HG02973 (cell line): Measurements from ENCODE around the gene PRR16.

Experiments
- ATAC-seq: cut with Tn5 transposase; IDR thresholded peaks from one replicate; pipeline ENCODE4 v1.9.1; 2021; ENCODE audit warnings: moderate library complexity; ENCODE audit not compliant: unreplicated experiment

The PRR16 gene

DNA sequence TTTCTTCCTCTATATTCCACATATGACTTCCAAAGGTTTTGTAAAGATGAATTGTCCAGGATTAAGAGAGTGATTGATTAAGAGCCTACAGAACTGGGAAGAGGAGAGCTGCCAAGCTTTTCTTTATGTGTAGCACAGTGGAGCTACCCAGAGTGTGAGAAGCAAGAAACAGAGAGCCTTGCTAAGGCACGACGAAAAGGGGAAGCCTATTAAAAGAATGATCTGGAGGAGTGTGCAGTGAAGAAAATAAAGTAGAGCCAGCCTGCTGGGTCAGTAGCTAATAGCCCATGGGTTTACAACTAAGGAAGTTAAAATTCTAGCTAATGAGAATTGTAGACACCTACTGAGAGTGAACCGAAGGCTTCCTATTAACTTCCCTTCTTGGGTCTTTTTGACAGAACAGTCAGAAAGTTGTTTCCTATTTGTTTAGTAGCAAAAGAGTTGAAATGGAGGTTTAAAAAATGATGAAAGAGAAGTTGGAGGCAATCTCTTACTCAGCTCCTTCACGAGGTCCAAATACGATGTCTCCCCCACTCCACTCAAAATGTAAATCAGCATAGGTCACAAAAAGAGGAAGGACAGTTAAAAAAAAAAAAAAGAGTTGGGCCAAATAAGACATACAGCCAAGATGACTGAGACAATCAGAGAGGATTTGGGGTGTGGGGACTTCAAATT lies 957 bp upstream of the PRR16 start:
- ATAC-seq: no peak

DNA sequence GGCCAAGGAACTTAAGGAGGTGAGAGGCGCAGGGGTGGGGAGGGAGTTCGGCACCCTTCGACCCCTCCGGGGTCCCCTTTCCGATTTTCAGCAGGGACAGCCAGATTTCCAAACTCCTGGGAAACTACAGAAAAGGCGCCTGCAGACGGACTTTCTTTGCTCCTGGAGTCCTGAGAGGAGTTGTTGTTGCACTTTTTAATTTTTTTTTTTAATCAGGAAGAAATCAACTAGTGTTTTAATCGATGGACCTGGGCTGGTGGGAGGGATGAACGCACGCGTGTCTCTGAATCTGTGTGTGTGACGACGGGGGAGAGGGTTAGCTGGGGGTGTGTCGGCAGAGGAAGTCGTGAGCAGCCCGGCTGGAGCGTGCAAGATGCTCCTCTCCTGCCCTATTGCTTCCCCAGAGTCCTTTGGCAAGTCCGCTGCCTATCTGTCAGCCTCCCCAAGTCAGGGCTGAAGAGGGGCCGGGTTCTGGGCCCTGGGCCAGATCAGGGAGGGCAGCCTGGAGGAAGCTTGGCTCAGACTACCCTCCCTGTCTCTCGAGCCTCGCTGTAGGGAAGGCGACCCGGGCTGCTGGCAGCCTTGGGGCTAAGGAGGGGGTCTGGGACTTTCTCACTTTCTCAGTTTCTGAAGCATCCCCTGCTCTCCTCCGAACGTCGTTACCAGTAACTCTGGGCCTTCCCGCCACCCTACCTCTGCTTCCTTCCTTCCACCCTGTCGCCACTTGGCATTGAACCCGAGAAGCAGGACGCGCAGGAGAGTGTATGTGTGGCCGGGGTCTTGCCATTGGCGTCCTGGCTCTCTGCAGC lies 731 bp downstream of the PRR16 start:
- no peak for ATAC-seq

DNA sequence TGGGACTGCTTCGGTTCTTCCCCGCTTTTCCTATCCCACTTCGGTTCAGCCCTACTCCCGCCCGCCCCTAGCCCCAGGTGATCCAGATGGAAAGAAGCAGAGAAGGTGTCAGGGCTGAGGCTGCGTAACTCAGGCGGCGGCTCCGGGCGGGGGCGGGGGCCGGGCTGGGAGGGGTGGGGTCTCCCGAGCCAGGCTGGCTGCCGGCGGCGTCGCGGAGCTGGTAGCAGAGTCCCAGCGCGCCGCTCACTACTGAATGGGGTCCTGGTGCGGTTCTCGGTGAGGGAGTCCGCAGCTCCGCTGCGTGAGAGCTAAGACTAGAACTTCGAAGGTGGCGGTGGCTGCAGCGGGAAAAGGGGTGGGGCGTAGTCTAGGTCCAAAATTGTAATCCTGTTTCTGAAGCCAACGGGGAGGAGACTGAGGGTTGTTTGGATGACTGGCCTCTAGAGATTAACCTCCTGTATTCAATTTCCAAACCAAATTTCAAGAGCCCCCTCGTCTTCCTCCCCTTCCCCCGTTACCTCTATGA lies 1.4 kb downstream of the PRR16 start:
- no peak for ATAC-seq

DNA sequence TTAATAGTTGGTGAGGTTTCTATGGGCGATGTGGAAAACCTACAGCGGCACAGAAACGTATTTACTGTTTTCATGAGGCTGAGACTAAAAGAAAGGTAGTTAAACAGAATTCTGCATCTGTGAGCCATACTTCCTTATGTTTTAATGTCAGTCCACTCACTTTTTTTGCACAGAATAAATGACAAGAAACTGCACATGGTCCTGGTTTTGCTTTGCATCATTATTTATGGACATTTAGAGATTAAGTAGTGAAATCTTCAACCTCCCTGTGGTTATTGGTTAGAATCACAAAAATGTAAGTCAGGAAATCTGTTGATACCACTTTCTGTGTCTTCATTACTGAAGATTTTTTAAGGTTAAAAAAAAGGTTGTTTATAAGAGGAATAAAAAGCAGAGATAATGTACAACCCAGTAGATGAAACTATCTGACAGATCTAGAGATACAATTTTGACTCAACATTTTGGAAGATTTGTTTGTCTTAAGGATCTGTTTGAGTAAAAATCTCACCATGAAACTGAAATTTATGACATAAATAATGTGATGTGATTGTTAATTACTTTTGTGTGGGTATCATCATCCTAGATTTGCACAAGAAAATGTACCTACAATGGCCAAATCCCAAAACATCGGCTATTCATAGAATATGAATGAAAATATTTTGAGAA lies 2.4 kb downstream of the PRR16 start:
- ATAC-seq: no peak

DNA sequence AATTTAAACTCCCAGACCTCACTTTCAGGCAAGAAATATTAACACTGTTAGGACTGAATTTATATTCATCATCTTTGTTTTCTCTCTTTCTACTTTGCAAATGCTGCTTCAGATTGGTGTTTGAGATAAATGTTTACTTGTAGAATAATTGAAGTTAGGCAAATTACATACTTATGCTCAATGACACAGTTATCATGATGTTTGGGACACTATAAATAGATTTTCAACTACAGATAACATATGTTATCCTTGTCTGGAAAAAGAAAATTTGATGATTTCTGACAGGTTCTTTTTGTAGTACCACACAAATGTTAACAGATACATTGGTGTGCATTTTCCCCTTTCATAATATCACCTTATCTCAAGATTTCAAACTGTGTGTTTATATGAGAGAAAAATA lies 7.9 kb downstream of the PRR16 start:
- ATAC-seq: no peak

DNA sequence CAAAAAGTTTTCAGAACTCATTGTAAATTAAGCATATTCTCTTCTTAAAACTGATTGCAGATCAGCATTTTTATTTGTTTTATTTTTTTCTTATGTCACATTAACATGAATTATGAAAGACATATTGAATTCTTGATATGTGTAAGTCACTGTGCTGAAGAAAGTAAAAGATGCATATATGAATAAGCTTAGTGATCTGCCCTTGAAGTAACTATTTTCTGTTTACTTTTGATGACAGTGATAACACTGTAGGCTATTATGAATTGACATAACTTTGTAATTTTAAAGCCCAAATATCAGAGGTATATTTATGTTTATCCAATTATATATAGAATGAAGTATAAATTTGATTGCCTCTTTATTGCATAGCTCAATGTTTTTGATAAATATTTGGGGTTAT lies 8.8 kb downstream of the PRR16 start:
- ATAC-seq: no peak

DNA sequence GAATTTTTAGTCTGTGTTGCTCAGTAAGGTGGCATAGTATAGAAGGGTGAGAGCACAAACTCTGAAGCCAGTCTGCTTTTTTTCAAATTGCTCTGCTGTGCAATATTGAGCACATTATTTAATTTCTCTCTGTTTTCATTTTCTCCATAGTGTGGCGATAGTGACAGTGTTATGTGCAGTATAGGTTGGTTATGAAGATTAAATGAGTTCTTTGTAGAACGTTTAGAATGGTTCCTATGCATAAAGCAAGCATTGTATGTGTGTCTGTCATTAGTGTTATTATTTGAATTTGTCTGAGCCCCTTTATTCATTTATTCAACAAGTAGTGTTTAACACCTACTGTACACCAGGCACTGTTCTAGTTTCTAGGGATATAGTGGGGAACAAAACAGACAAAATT lies 9.2 kb downstream of the PRR16 start:
- ATAC-seq: no peak

DNA sequence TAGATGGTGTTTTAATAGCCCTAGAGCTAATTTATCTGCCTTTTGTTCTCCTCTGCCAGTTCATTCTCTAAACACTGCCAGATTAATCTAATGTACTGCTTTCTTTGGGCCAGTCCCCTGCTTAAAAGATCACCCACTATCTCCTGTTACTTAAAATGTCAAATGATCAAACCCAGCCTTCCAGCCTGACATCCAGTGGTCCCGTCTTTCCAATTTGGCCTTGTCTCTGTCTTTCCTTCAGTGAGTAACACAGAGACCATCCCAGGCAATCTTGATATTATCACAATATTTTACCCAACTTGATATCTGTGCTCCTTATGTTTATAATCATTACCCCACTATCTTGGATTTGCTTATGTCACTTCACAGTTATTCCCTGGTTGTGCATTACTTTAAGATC lies 12.0 kb downstream of the PRR16 start:
- ATAC-seq: no peak

DNA sequence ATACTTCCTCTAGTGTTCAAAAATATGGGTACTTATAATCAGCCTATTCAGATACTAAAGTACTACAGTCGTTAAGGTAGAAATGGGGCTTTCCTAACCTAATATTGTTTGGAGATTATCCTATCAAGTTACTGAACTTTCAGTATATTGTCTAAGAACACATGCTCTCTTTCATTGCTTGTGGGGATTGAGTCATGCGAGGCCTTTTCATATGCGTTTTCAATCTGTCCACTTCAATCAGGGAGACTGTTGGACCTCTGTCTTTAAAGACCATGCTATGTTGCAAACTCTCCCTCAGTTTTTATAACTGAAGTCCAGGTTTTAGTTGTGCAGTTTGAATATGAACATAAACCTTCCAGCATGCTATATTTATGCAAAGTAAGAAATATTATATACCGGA lies 15.0 kb downstream of the PRR16 start:
- ATAC-seq: no peak

DNA sequence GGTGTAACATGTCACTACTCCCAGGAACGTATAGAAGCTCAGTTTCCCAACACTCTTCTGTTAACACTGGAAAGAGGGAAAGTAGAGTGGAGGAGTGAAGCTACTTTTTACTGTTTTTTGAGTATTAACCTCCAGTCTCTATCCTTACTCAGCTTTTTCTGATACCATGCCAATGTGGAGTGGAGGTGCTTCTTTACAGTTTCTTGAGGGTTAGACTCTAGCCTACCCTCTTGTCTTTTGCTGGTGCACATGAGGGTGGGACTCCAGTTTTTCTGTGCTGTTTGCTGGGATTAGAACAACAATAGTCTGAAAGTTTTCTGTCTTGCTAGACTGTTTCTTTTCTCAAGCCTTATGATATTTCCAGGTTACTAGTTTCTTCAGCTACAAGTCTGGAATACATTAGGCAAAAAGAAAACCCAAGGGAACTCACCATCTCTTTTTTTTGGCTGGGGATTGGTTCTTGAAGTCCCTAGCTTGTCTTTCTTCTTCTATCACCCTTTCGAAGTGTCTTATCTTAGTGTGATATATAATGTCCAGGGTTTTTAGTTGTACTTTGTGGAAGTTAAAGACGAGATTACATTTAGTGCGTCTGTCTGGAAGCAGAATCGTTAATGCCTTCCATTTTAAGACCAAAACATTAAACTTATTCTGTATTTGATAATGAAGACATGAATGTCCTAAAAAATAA lies 35.9 kb downstream of the PRR16 start:
- no peak for ATAC-seq

DNA sequence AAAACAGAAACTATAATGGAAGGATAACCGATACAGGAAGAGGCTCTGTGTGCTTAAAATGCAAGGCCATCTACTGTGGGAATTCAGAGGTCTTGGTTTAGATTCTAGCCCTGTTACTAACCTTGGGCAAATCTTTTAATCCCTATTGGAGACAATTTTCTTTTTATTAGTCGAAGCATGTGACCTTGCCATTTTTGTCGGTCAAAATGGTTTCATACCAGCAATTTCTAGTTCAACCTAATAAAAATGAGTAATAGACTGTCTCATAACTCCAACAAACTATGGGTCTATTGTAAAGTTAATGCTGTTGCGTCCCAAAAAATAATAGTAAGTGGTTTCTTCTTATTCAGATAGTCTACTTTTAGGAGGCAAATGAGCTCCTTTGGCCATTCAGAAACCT lies 38.4 kb downstream of the PRR16 start:
- ATAC-seq: no peak

DNA sequence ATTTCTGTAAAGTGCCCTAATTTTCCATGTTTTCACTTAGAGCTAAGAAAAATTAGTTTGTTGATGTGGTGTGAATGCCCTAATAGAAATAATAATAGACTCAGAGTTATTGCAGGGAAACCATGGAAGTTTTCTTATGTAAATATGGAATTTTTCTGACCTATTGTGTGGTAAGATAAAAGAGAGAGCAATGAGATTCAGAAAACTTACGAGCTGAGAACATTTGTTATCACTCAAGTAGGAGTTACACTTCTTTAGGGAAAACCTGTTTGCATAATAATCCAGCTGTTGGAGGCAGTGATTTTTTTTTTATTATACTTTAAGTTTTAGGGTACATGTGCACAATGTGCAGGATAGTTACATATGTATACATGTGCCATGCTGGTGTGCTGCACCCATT lies 39.2 kb downstream of the PRR16 start:
- ATAC-seq: no peak

DNA sequence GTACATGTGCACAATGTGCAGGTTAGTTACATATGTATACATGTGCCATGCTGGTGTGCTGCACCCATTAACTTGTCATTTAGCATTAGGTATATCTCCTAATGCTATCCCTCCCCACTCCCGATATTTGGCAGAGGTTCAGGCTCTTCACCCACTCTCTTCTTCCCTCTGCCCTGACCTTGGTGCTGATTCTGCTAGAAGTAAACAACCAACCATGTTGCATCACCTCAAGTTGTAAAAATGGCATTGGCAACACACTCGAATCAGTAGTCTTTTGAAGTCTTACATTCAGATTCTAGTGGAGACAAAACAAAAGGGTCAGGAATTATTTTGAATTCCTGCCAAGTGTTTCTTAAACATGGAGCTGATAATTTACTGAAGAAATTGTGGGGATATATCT lies 40.0 kb downstream of the PRR16 start:
- ATAC-seq: no peak

DNA sequence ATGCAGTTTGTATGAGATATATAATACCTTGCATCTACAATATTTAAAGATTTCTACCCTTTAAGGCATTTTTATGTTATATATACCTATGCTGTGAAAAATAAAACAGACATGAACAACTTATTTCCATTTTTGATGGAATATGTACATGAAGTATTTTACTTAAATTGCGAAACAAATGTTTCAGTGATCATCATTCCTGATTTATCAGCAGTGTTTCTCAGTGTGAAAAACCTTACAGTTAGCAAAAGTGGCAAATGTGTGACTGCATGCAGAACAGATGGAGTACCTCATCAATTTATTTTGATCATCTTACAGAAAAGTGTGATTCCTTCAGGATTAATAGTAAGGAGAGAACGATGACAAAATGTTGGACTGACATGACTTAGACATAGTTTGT lies 43.1 kb downstream of the PRR16 start:
- ATAC-seq: no peak

DNA sequence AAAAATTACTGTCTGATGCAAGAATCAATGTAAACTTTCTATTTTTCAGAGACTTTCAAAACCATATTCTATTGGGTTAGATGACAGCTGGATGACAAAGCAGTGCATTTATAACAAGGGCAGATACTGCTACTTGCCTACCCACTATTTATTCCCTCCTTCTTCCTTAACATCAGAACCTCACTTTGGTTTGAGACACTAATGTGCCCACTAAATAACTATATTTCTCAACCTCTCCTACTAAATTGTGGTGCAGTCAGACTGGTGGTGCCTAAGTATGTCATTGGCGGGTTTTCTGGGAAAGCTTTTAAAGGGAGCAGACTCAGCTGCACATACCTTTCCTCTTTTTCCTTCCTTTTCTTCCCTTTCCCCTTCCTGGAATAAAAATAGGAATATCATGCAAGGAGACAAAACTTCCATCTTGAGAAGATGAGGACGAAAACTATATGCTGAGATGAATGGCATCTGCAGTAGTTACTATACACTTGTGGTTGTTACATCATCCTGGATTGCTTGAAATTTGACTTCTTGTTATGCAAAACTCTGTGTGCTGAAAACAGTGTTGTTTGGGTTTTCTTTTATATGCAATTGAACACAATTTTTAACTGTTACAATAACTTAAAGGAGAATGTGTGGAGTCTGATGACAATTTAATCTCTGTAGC lies 43.8 kb downstream of the PRR16 start:
- ATAC-seq: no peak

DNA sequence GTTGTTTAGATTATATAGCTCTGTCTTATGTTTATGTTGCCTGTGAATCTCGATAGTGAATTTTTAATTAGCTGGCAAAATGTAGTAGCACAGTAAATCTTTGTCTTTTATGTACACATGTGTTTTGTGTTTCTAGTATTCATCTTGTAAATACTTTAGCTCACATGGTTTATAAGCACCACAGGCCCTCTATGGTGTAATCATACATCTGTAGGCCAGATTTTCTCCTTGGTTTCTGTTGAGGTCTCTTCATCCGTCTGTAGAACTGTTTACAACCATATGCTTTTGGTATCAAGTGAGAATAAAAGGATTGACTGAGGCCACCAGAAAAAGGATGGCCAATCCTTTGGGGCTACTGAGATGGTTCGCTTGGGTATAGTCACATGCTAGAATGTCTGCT lies 45.0 kb downstream of the PRR16 start:
- ATAC-seq: no peak

DNA sequence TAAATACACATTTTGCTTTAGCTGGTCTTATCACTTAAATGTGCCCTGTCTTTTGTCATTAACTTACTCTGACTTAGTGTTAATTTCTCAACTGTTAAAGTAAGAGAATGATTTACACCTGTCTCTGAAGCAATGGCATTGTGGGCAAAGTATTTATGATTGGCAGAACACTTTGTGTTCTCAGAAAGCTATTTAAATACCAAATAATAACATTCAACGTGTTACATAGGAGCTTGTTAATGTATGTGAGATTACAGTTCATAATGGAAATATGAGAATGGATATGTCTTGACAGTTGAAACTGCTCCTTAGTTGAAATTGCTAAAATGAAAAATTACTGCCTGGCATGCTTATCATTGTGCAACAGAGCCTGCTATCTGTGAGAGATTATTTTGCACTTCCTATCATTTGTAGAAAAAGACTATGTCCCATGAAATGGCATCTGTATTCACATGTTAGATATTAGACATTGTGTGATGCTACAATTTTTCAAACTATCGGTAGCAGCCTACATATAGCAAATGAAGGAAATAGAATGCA lies 46.1 kb downstream of the PRR16 start:
- ATAC-seq: no peak

DNA sequence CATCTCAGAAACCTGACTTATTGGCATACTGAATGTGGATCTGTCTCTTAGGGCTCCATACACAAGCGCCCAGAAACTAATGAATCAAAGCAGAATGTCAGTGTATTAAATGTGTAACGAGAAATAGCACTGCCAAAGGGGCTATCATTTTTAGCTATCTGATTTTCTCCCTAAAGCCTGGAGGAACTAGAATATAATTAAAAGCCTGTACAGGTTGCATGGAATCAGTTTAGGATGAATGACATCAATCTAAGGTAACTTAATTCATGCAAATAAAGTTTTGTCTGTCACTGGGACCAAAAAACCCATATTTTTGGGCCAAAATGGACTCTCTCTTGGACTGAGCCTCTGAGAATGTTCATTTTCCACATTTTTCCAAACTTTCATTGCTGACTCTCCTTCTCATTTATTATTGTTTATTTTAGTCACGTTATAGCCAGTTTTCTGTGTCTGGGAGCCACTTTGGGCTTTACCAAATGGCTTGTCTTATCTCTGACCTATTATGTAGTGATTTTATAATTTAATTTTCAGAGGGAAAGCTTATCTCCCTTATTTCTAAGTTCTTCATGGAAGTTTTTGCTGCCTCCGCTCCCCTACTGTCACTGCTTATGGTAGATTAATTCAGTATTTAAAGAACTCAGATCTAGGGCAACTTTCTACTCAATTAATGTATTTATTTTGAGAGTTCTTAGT lies 47.0 kb downstream of the PRR16 start:
- ATAC-seq: no peak

DNA sequence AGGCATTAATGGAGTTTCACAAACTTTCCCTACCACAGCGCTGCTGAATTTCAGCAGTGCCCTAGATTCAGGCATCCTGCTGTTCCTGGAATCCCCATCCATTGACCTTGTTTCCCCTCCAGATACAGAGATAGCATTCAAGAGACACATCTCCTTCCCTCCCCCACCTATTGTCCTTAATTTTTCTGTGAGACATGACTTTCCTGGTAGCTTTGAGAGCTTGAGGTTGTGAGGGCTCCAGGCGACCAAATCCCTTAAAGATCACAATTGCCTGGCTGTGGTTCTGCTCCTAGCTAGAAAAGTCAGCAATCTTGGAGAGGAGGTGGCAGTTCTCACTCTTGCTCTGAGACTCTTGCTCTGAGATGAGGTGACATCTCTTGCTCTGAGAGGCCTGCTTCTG lies 48.0 kb downstream of the PRR16 start:
- ATAC-seq: no peak
